HTERT RPE-1 (cell line): ENCODE data around the gene ITCH.
"Not testable (repeated sequence)": the region's sequence is repeated elsewhere in the genome, so short reads cannot be mapped to it uniquely, and the experiment has no call there.

ENCODE experiments used
- in situ Hi-C: fragments of 300-500 bp; cut with MboI; formaldehyde crosslinking; loops from 4 replicates; pipeline ENCODE4 v1.14.3; 2020; ENCODE audit warnings: low sequenced_read_pairs

The ITCH gene

DNA sequence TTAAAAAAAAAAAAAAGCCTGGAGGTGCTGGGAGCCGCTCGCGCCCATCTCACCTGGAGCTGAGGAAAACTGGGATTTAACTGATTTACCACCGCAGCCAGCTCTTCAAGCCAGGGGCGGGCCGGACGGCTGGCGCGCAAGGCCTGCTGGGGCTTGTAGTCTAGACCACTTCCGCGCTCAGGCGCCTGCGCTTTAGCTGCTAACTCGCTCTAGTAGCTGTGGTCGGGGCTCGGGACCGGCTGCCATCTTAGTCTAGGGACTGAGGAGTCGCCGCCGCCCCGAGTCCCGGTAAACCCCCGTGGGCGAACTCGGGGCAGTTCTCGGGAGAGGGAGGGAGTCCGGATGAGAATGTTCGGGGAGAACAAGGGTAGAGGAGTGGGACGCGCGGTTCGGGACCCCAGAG is at the start of gene ITCH:
TSS of gene ITCH (plus strand) at position 212 of the 403 bp plus-strand sequence. CDS start 30,539 bp downstream, outside the sequence.
- in situ Hi-C loops = no loop called here

DNA sequence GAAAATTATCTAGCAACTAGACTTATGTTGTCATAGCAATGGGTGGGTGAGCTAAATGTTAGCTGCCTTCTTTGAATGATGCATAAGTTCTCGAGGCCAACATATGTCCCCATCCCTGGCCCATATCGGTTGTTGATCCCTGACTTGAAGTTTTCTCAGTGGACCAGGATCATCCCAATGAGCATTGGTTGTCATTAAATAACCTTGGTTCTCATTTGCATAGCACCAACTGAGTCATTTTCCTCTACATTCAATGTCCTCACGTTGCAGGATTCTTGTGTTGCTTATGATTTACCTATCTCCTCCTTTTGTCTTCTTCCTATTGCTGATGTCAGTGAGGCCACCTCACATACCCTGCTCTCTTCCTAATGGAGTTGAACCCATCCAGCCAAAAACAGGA is 47.8 kb upstream of the ITCH start:
- in situ Hi-C loops = no loop called here

DNA sequence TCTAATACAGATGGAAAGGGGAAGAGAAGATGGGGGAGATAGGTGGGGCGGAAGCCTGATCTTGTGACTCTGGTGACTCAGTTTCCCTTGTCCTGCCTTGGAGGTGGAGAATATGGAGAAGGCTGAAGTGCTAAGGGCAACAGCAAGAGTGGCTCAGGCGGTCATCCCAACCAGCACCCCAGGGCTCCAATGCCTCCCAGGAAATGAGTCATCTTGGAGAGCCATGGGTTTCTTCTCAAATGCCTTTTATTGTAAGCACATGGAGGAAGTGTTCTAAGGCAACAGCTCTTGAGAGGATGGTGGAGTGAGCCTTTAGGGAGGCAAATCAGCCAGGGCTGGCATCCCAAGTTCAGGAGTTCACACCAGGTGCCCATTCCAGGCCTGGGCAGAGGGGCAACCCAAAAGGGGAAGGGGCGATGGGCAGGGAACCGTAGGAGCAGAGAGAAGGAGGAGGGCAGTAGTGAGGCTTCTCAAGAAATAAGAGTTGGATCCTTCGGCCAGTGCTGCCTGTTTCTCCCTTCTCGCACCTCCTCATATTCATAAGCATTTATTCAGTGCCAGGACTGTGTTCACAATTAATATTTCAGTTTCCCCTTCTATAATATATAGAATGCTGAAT is 46.8 kb upstream of the ITCH start:
- in situ Hi-C loops = no loop called here

DNA sequence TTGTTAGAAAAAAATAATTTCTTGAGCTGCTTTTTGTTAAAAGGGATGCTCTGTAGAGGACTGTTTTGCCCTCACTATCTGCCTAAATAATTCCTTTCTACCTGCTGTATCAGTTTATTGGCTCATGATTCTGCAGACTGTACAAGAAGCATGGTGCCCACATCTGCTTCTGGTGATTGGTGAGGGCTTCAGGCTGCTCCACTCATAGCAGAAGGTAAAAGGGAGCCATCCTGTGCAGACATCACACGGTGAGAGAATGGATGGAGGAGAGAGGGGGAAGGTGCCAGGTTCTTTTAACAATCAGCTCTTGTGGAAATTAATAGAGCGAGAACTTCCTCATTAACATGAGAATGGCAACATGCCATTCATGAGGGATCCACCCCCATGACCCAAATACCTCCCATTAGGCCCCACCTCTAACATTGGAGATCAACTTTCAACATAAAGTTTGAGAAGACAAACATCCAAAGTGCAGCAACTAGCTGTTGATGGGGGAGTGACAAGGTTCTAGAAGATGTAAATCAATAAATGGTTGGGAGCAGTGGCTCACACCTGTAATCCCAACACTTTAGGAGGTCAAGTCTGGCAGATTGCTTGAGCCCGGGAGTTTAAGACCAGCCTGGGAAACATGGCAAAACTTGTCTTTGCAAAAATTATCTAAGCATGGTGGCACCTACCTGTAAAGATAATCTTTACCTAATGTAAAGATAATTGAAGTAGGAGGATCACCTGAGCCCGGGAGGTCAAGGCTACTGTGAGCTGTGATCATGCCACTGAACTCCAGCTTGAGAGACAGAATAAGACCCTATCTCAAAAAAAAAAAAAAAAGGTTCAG is 44.2 kb upstream of the ITCH start:
- in situ Hi-C loops = no loop called here

DNA sequence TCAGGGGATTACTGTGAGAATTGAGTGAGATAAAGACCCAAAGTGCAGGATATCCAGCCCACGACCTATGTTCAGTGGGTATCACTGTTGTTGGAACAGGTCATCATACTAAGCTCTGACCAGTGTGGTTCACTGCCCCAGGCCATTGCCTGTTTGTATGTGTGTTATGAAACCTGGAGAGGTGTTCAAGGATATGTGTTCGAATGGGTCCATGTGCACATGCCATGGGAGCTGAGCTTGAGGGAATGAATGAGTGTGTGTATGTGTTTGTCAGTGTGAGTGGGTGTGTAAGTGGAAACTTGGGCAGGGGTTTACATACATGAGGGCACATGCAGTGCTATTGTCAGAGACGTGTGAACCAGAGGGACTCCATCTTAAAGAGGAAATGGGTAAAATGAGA is 42.2 kb upstream of the ITCH start:
- in situ Hi-C loops = no loop called here

DNA sequence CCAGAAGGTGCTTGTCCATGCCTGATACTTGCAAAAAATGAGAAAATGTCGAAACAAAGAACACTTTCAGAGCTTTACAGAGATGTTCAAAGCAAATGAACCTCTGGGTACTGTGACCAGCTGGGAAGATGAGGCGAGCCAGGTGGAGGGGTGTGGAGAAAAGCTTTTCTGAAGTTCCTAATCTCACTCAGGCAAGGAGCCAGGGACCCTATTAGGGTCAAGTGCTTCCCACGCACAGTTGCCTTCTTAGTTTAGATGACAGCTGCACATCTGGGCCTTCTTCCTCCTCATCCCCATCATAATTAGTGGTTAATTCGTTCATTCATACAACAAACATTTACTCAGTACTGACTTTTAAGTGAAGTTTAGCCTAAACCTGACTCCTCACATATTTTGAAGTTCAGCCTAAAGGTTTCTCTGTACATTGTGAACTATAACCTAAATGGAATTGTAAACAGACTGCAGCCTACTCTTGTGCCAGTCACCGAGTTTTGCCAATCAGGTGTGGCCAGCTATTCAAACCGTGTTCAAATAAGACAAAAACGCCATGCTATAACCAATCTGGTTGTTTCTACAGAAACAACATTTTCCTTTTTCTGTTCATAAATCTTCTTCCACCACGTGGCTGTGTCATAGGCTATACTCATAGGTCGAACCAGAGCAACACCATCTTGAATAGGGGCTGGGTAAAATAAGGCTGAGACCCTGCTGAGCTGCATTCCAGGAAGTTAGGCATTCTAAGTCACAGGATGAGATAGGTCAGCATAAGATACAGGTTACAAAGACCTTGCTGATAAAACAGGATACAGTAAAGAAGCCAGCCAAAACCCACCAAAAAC is 40.6 kb upstream of the ITCH start:
- in situ Hi-C loops = no loop called here

DNA sequence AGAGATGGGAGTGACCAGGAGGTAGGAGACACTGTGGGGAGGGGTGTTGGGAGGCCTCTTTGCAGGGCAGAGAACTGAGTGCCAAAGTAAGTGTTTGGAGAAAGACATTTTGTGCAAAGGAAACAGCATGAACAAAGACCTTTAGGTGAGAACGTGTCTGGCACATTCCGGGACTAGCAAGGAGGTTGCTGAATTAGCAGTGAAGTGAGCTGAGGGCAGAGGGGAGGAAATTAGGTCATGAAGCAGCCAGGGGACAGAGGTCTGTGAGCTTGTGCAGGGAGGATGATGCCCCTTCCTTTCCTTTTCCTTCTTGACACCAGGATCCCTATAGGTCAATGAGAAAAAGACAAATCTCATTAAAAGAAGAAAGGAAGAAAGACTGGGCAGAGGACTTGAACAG is 38.5 kb upstream of the ITCH start:
- in situ Hi-C loops = no loop called here

DNA sequence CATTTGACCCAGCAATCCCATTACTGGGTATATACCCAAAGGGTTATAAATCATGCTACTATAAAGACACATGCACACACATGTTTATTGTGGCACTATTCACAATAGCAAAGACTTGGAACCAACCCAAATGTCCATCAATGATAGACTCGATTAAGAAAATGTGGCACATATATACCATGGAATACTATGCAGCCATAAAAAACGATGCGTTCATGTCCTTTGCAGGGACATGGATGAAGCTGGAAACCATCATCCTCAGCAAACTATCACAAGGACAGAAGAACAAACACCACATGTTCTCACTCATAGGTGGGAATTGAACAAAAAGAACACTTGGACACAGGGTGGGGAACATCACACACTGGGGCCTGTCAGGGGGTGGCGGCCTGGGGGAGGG is 34.9 kb upstream of the ITCH start:
- in situ Hi-C loops = not testable (repeated sequence)

DNA sequence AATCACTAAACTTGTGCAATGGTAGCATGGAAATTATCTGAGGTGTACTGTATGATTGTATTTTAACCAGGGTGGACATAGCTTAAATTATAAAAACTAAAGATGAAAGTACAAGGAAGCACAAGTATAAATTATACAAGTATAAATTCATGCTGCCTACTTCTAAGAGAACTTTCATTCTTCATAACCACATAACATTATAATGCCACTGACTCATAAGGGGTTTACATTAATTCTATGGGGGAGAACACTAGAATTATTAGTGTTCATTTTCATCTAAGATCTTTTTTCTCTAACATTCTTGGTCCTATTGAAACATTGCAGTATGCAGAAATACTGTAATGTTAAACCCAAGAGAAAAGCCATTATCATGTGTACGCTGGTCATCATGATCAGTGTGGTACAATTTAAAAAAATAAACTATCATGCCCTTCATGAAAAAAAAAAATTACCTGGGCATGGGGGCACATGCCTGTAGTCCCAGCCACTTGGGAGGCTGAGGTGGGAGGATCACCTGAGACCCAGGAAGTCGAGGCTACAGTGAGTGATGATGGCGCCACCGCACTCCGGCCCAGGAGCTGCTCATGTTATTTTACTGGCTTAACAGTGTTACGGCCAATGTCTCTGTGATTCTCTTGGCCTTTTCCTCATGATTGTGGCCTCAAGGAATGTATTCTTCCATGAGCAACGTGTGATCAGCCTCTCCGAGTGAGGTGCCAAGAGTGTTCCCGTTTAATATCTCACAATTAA is 34.0 kb upstream of the ITCH start:
- in situ Hi-C loops = no loop called here

DNA sequence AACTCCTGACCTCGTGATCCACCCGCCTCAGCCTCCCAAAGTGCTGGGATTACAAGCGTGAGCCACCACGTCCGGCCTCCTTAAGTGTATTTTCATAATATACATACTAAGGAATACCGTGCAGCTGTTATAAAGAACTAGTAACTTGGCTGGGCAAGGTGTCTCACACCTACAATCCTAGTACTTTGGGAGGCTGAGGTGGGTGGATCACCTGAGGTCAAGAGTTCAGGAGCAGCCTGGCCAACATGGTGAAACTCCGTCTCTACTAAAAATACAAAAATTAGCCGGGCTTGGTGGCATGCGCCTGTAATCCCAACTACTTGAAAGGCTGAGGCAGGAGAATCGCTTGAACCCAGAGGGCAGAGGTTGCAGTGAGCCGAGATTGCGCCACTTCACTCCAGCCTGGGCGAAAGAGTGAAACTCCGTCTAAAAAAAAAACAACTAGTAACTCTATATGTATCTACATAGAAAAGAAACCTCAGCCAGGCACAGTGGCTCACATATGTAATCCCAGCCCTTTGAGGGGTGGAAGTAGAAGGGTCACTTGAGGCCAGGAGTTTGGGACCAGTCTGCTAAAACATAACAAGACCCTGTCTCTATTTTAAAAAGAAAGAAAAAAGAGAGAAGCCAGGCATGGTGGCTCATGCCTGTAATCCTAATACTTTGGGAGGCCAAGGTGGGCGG is 32.1 kb upstream of the ITCH start:
- in situ Hi-C loops = not testable (repeated sequence)

DNA sequence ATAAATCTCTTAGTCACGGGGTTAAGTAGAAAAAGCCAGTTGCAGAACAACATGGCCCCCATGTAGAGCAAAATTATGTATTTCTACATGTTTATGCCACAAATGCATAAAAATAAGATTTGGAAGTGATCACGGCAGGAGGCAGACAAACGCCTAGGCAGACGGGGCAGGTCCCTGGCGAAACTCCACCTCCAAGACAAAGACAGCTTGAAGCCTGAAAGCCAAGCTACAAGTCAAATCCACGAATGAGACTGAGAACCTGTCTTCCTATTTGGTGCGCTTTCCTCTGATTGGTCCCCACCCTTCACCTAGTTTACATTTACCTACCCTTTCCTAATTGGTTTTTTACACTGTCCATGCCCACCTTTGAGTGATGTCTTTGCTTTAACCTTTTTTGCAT is 31.2 kb upstream of the ITCH start:
- in situ Hi-C loops = no loop called here

DNA sequence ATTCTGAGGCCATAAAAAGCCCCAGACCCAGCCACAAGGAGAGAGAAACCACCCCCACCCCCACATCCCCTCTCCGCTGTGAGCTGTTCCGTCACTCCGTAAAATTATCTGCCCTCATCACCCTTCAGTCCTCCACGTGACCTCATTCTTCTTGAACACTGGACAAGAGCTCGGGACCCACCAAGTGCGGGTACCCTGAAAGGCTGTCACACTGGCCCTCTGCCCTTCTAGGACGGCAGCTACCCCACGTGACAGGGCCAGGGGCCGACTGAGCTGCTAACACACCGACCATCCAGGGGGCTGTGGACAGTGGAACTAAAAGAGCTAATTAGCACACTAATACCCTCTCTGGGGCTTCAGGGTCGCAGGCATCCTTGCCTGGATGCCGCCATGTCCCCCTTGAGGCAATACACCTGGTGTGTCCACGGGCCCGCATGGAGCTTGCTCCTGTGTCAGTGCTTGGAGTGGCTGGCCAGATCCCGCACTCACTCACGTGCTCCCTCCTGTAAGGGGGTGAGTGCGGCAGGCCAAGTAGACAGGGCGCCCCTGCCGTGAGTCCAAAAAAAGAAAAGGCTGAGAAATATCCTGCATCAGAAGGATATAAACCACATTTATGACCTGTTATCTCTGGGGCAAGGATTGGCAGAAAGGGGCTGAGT is 30.7 kb upstream of the ITCH start:
- in situ Hi-C loops = no loop called here

DNA sequence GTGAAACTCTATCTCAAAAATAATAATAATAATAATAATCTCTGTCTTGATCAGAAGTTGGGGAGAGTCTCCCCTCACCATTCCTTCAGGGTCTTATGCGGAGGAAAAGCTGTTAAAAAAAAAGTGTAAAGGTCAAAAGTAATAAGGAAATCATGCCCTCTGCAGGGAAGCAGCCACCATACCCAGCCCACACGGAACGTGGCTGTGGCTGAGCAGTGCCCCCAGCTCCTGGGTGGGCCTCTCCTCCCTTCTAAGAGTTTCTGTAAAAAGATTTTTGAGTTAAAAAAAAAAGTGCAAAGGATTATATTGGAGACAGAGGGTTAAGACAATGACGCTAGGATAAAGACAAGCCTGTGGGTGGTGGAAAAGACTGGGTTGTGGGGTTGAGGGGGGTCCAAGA is 29.3 kb upstream of the ITCH start:
- in situ Hi-C loops = no loop called here

DNA sequence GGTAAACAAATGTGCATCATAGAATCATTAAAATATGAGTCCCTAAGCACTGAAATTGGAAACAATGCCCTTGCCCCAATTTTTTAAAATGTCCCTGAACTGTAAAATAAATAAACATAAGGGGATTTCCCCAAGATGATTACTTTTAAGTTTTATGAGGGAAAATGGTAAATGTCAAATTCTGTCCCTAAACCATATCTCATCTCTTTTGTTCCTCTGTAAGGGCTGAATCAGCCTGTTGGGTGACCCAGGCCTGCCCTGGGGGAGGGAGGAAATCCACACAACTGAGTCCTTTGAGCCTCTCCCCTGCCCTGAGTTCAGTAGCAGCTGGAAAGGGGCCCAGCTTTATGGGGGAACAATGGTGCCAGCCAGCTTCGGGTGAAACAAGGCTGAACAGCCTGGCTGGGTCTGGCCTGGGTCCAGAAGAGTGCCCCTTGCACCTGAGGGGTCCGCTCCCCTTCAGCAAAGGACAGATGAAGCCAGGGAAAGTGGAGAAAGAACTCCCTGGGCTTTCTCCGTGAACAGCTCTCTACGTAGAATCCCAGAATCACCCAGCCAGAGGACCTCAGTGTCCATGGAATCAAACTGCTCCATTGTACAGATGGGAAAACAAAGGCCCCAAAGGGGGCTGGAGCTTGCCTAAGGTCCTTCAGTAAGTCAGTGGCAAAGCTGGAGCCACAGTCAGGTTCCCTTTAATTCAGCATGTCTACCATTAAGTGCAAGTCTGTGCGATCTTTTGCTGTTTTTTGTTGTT is 28.2 kb upstream of the ITCH start:
- in situ Hi-C loops = no loop called here

DNA sequence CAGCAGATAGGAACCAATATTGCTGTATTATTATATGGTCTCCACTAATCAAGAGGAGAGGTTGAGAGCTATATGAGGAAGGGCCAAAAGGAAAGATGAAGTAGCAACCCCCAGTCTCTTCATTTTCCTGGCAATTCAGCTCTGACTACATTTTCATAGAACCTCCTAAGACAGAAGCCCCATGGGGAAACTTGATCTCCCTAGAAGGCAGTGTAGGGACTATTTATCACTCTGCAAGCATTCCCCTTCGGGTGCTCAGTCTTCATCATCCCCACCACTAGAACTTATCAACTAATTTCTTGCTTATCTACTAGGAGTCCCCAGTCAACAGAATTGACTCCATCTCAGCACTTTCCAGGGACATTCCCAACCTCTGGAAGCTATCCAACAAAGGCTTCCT is 25.5 kb upstream of the ITCH start:
- in situ Hi-C loops = no loop called here

DNA sequence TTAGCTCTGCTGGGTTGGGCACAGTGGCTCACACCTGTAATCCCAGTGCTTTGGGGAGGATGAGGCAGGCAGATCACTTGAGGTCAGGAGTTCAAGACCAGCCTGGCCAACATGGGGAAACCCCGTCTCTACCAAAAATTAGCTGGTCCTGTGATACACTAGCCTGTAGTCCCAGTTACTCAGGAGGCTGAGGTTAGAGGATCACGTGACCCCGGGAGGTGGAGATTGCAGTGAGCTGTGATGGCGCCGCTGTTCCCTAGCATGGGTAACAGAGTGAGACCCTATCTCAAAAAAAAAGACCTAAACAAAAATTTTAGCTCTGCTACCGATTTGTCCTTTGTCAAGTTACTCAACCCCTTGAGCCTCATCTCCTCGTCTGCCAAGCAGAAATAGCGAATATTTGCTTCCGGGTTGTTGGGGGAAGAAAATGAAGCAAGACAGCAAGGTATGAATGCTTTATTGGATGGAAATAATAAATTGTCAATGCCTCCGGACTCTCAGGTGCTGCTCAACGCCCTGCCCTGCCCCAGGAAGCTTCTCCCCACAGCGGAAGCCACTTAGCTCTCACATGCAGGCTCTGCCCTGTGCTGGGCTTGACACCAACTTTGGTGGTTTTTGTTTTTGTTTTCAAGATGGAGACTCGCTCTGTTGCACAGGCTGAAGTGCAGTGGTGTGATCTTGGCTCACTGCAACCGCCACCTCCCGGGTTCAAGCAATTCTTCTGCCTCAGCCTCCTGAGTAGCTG is 24.9 kb upstream of the ITCH start:
- in situ Hi-C loops = no loop called here

DNA sequence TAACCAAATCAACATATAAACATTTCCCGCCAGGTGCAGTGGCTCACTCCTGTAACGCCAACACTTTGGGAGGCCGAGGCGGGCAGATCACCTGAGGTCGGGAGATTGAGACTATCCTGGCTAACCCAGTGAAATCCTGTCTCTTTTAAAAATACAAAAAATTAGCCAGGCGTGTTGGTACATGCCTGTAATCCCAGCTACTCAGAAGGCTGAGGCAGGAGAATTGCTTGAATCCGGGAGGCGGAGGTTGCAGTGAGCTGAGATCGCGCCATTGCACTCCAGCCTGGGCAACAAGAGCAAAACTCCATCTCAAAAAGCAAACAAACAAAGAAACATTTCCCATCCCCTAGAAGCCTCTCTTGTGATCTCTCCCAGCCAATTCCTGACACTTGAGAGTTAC is 22.3 kb upstream of the ITCH start:
- in situ Hi-C loops = not testable (repeated sequence)

DNA sequence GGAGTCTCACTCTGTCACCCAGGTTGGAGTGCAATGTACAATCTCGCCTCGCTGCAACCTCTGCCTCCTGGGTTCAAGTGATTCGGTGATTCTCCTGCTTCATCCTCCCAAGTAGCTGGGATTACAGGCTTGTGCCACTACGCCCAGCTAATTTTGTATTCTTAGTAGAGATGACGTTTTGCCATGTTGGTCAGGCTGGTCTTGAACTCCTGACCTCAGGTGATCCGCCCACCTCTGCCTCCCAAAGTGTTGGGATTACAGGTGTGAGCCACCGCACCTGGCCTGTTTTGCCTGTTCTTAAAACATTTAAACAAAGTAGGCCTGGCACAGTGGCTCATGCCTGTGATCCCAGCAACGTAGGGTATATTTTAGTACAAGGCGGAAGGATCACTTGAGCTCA is 21.9 kb upstream of the ITCH start:
- in situ Hi-C loops = not testable (repeated sequence)
